HL-60/S4 treated with retinoic acid at 250 ng/mL for 4 days and 3 days (cell line): ENCODE results near the gene EFCAB6.
"Not testable (repeated sequence)": the region's sequence is repeated elsewhere in the genome, so short reads cannot be mapped to it uniquely, and the experiment has no call there.

Experiments
- in situ Hi-C: fragments of 300-500 bp; cut with MboI; formaldehyde crosslinking; loops from 2 replicates; pipeline ENCODE4 v1.7.0; 2022; ENCODE audit warnings: low sequenced_read_pairs

EFCAB6 gene

DNA sequence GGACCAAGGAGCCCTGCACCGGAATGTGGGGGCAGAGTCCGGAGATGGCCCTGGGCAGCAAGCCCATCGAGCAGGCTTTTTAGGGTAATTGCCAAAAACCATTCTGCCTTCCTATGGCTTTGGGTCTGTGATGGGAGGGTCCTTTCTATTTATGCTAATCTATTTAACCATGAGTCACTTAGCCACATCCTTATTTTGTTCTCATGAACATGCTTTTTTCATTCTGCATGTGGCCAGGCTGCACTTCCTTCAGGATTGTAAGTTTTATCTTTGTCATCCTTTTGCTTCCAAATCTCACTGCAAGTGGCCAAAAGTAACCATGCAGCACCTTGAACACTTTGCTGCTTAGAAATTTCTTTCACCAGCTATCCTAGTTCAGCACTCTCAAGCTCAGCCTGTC, 88.3 kb downstream of the EFCAB6 start:
- in situ Hi-C loops, result no loop called here

DNA sequence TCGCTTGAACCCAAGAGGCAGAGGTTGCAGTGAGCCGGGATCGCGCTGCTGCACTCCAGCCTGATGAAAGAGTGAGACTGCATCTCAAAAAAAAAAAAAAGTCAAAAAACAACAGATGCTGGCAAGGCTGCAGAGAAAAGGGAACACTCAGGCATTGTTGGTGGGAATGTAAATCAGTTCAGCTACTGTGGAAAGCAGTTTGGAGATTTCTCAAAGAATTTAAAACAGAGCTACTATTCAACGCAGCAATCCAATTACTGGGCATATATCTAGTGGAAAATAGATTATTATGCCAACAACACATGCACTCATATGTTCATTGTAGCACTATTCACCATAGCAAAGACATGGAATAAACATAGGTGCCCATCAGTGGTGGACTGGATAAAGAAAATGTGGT, 89.7 kb downstream of the EFCAB6 start:
- in situ Hi-C loops, result no loop called here

DNA sequence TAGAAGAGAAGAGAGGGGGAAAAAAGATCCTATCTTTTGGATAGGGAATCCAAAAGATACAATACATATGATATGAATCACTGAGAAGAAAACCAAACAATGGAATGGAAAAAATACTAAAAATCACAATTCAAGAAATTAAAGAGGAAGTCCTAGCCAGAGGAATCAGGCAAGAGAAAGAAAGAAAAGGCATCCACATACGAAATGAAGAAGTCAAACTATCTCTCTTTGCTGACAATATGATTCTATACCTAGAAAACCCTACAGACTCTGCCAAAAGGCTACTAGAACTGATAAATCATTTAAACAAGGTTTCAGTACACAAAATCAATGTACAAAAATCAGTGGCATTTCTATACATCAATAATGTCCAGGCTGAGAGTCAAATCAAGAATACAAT, 91.4 kb downstream of the EFCAB6 start:
- in situ Hi-C loops, result no loop called here

DNA sequence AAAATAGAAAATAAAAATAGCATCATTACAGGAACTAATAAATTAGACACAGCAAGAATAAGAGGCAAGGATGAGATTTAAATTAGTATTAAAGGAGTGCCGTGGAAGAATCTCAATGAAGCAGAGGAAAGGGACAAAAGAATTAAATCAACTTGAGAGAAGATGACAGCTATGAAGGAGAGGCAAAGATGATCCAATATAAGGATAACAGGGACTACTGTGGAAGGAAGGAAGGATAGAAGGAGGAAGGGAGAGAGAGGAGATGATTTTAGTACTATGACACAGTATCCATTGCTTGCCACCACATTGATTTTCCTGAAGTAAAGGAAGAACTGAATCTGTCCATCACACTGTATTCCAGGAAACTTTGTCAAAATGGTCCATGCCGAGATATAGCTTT, 98.0 kb downstream of the EFCAB6 start:
- in situ Hi-C loops, result no loop called here

DNA sequence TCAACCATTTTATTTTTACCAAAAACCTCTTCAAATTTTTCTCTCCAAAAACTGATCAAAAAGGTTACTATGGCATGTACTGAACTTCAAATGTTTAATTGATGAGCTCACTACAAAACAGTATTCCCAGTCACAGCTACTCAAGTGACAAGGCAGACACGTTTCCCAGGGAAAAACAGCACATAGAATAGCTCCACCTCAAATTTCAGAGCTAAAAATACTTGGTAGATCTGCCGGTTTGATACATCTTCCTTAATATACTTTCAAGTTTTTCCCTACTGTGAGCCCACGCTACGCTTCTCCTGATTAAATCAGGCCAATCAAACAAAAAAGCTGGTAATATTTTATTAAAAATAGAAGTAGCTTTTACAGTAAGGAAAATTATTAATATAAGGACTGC, 100.4 kb downstream of the EFCAB6 start:
- in situ Hi-C loops, result no loop called here

DNA sequence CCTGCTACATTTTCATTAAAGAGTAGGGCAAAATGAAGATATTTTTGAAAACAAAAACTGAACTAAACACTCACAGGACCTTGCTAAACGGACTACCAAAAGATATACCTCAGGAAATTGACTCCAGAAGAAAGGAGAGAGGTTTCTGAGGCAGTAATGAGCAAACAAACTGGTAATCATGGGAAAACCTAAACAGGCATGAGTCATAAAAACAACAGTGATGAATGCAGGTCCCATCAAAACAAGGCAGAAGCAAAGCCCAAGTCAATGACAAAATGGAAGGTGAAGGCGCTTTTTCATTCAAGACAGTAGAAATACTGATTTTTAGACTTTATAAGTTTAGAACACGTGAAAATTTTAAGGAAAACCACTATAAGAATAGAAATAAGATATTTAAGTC, 104.5 kb downstream of the EFCAB6 start:
- in situ Hi-C loops, result no loop called here

DNA sequence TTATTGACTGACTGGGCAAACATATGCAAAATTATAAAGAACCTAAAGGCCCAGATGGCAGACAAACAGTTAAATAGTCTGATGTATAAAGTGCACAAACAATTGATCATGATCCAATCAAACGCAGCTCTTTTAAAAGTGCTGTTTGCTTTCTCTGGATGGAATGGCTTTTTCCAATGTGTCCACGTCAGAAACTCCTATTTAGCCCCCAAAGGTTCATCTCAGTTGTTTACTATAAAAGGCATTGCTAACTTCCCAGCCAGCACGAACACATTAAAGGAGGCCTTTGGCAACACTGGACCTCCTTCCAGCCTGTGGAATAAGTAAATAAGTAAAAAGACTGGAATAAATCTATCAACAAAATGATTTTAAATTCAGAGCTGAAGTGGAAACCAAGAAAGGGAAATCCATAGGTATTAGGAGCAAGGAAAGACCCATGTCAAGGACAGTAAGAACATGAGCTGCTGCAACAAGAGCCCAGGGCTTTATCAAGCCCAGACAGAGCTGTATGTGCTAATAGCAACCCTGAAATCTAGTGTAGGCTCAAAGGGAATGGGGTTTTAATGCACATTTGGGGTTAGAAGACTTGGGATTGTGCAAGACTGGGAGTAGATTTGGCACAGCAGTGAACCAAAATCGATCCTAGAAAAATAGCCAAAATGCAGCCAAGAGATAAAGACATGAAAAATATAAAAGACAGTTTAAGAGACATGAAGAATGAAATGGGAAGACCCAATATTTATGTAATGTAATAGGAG, 105.4 kb downstream of the EFCAB6 start:
- in situ Hi-C loops, result no loop called here

DNA sequence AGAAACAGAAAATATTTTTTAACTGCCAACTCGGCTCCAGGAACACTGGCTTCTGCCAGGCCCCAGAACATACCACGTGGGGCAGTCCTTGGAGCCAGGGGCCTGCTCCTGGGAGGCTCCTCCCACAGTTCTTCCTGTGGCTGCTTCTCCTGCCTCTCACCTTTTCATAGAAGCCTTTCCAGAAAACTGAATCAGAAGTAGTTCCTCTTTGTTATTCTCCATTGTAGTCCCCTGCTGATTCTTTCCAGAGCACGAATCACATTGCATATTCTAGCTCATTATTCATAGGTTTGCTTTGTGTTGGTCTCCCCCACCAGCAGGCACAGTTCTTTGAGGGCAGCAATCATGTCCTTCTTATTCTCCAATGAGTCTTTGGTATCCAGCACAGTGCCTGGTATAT, 106.0 kb downstream of the EFCAB6 start:
- in situ Hi-C loops, result no loop called here

DNA sequence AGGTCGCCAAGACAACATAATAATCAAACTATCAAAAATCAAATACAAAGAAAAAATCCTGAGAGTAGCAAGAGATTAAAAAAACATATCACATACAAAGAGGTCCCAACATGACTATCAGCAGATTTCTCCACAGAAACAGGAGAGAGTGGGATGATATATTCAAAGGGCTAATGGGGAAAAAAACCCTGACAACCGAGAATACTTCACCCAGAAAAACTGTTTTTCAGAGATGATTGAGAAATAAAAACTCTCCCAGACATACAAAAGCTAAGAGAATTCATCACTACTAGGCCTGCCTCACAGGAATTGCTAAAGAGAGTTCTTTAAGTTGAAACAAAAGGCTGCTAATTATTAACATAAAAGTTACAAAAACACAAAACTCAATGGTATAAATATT, 108.1 kb downstream of the EFCAB6 start:
- in situ Hi-C loops, result no loop called here

DNA sequence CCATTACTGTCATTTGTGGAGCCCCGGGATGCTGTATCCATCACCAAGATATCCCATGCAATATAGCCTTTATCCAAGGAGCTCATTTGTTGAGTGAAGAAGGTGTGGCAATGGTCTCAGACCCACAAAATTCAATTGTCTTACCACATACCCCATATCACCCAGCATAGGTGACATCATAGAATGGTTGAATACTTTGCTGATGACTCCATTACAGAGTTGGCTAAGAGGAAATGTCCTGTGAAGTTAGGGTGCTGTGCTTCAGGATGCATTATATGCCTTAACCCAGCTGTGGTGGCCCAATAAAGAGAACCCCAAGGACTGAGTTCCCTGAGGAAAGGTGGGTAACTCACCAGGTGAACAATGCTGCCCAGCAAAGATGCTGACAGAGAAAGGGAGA, 113.7 kb downstream of the EFCAB6 start:
- in situ Hi-C loops, result no loop called here

DNA sequence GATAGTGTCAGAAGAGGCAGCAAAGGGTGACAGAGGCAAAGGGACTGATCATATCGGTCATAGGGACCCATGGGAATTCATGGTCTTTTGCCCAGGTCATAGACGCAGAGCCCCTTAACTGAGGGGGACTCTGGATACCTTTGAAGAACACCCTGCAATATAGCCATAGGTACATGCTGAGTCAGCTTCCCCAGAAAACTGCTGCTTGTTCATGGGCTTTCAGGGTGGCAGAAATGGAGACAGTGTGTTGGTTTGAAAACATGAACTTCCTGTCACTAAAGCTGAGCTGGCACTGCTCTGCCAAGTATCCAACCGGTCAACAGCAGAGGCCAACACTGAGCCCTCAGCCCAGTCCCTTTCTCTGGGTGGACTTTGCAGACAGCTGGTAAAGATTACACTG, 114.2 kb downstream of the EFCAB6 start:
- in situ Hi-C loops, result no loop called here

DNA sequence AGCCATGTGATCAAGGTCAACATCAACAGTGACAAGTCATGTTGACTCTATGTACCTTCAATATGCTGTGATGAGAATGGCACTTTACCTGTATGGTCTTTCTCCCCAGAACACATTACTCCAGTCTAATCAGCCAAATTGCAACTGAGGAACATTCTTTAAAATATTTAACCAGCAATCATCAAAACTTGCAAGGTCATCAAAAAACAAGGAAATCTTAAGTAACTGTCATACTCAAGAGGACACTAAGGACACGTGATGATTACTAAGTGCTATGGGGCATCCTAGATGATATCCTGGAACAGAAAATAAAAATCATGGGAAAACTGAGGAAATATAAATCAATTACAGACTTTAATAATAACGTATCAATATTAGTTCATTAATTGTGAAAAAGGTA, 118.9 kb downstream of the EFCAB6 start:
- in situ Hi-C loops, result no loop called here

DNA sequence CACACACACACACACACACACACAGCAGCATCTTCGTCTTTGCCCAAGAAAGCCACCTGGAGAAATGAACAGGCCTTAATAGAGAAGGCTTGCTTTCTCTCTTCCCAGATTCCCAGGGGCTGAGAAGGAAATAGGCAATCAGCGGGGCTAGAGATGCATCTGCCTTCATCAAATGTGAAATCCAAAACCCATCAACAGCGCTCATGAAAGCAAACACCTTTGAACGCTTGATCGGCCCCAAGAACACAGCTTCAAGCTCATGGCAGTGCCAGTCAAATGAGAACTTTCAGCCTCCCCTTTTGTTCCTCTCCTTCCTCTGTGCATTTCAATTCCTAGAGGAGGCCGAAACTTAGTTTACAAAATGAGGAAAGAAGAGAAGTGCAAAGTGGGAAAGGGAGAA, 122.7 kb downstream of the EFCAB6 start:
- in situ Hi-C loops, result no loop called here

DNA sequence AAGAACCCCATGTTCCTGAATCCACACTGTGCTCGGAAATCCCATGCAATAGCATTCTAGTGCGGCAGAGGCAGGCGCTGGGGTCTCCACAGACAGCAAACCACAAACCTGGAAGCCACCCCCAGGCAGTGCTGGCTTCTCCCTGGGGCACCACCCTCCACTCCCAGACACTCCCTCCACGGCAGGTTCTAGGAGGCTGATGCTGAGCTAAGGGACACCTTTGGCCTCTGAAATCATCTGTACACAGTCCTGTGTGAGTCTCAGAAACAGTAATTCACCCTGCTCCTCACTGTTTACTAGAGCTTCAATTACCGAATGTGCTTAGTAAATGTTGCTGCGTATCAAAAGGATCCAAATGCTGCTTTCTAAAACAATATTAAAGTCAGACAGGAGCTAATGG, 129.3 kb downstream of the EFCAB6 start:
- in situ Hi-C loops, result no loop called here

DNA sequence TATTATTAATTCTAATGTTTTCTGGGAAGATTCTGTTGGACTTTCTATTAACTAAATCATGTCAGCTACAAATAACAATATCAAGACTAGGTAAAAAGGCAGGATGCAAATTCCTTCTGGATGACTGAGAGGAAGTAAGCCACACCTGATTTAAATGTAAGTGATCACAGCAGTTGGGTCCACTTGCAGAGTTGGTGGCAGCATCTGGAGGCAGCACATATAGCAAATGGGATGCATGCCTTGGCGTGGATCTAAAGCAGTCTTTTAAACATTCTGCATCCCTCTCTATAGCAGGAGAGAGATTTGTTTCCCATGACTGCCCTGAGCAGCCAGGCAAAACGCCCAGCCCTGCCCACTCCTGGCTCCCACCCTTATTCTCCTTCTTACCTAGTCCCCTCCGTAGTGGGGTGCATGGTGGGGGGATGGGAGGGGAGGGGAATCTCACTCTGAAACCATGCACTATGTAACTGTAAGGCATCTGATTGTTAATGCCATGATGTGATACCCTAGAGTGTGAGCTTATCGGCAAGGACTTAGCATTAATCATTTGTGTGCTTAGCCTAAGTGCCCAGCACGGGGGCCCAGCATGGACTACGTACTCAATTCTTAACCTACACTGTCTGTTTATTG, 130.3 kb downstream of the EFCAB6 start:
- in situ Hi-C loops, result no loop called here

DNA sequence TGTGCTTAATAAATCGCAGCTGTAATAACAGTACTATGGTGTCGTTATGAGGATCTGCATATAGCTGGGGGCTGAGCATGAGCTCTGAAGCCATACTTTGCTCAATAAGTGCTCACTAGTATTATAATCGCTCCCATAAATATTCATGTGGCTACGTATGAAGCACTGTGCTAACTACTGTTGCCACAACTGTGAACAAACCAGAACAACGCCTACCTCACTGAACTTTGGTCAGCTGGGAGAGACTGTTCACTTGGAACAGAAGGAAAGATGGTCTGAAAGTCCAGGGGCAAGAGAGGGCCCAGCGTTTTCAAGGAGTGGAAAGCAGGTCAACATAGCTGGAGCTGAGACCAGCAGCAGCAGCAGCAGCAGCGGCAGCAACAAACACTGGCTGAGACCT, 141.6 kb downstream of the EFCAB6 start:
- in situ Hi-C loops, result no loop called here

DNA sequence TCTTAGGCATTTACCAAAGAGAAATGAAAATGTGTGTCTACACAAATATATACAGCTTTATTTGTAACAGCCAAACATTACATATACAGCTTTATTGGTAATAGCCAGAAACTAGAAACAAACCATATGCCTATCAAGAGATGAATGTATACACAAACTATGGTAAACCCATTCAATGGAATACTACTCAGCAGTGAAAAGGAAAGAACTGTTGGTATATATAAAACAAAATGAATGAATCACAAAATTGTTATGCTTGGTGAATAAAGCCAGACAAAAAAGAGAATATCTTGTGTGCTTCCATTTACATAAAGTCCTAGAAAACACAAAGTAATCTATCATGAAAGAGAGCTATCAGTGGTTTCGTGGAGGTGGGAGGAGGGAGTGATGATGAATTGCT, 142.9 kb downstream of the EFCAB6 start:
- in situ Hi-C loops, result no loop called here

DNA sequence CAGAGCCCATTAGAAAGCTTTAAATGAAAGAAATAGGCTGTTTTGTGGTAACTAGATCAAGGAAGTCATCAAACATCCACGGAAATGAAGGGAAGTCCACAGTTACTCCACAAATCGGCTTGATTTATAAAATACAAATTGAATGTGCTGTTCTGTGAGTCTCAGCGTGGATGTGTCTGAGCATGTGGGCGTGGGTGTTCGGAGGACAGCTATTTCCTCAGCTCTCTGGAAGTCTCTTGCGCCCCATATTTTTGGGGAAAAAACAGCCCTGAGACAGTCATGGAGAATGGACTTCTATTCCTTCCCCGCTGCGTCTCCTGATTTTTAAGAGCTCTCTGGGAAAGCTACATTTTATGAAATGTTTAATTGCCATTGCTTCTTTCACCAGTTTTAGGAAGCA, 144.4 kb downstream of the EFCAB6 start:
- in situ Hi-C loops, result no loop called here

DNA sequence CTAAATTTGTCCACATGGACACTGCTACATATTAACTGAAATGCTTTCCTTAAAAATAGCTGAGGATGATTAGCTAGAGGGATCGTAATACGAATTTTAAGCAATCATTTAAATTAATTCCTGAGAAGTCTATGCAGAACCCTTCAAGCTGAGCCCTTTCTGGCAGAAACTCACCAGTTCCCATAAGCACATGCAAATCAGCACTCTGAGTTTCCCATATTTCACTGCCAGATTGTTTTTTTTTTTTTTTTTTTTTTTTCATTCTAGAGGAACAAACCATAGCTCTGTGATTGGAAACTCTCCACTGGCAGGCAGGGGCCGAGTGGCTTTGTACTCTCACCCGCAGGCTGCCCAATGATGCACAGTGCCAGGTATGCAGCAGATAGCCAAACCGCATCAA, 145.6 kb downstream of the EFCAB6 start:
- in situ Hi-C loops, result no loop called here

DNA sequence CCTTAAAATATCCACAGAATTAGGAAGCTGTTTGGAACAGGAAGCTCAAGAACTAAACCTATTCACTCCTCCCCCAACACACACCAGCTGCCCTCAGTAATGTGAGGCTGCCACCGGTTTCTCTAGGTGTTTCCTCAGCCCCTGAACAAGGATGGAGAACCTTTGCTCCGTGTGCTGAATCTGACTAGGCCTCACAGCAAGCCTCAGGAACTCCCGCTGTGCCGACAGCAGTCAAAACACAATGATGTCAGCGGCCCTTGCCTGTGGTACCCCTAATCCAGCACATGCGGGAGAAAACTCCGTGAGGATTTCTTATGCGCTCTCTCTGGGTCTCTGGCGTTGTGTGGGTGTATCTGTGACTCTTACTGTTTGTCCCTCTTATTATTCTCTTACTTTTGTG, 153.3 kb downstream of the EFCAB6 start:
- in situ Hi-C loops, result no loop called here

DNA sequence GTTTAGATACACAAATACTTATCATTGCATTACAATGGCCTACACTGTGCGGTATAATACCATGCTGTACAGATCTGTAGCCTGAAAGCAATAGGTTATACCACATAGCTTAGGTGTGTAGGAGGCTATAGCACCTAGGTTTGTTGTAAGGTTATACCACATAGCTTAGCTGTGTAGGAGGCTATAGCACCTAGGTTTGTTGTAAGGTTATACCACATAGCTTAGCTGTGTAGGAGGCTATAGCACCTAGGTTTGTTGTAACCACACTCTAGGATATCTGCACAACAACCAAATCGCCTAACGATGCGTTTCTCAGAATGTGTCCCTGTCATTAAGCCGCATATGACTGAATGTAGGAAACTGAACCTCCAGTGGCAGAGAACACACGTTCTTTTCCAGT, 155.5 kb downstream of the EFCAB6 start:
- in situ Hi-C loops, result not testable (repeated sequence)

DNA sequence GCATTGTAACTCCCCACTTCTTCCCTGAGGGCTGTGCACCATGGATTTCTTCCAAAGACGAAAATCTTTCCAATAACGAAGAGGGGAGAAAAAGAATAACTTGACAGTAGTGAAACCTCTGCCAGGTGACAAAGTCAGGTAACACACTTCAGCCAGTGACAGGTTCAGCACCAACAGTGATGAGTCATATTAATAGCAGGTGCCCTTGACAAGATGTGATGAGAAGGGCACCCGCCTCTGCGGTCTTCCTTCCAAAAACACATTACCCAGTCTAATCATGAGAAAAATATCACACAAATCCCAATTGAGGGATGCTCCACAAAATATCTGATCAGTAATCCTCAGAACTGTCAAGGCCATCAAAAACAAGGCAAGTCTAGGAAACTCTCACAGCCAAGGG, 157.8 kb downstream of the EFCAB6 start:
- in situ Hi-C loops, result no loop called here

DNA sequence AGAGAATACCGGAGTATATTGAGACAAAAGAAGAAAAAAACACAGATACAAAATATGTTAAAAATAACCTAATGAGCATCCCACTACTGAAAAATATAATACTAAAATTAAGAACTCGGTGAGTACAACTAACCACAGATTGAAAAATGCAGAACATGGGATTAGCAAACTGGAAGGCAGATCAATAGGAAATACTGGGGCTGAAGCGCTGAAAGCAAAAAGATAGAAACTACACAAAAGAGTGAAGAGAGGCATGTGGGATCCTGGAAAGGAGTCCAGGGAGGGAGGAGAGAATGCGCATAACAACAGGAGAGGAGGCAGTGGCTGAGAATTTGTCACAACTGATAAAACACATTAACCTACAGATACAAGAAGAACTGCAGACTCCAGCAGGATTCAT, 159.3 kb downstream of the EFCAB6 start:
- in situ Hi-C loops, result no loop called here
